SJSA1 (cell line): Measurements from ENCODE around the gene SPOCK2. TPM values are rescaled to one million over a fixed set of nuclear protein-coding genes. Genes with fewer than 3 reads are reported as not detected.
"Not testable (repeated sequence)": the region's sequence is repeated elsewhere in the genome, so short reads cannot be mapped to it uniquely, and the experiment has no call there.

ENCODE experiments used
- DNase-seq, 2 experiments: peaks; one replicate each; pipeline ENCODE4 v3.0.0-alpha.2; 2015 to 2020; ENCODE audit warnings: low spot score in 2 of 2, low read depth in 1 of 2
- H3K27ac ChIP-seq: fragments of 250-450 bp; sonication (Bioruptor Pico); 2 replicates; pipeline ENCODE4 v1.5.1; 2020; ENCODE audit warnings: mild to moderate bottlenecking, moderate library complexity
- H3K27me3 ChIP-seq: fragments of 250-450 bp; sonication (Bioruptor Pico); replicated peaks from 2 replicates; pipeline ENCODE4 v1.5.1; 2020; ENCODE audit warnings: mild to moderate bottlenecking, moderate library complexity
- H3K36me3 ChIP-seq: fragments of 250-450 bp; sonication (Bioruptor Pico); 2 replicates; pipeline ENCODE4 v1.5.1; 2020; ENCODE audit warnings: mild to moderate bottlenecking
- H3K4me1 ChIP-seq: fragments of 250-450 bp; sonication (Bioruptor Pico); replicated peaks from 2 replicates; pipeline ENCODE4 v1.6.1; 2021; ENCODE audit warnings: mild to moderate bottlenecking
- H3K4me3 ChIP-seq: fragments of 250-450 bp; sonication (Bioruptor Pico); 2 replicates; pipeline ENCODE4 v1.5.1; 2020; ENCODE audit warnings: mild to moderate bottlenecking
- H3K9me3 ChIP-seq: fragments of 250-450 bp; sonication (Bioruptor Pico); replicated peaks from 2 replicates; pipeline ENCODE4 v1.5.1; 2020; ENCODE audit warnings: mild to moderate bottlenecking
- total RNA-seq: library from RNA; depleted of rRNA; stranded (reverse); fragments of >200 nt; shearing (Covaris generic); gene quantifications from 2 replicates; pipeline ENCODE4 v1.2.3, GENCODE V29; 2014

SPOCK2 gene
- total RNA-seq, 1 experiment from 2014 or later = not detected

GRCh38 chr10:72037266-72037665, 51.1 kb downstream of the SPOCK2 start:
- Histone ChIP-seq H3K27ac (no peak overlapping the region), H3K36me3 (no peaks in the 10 kb centered on the region), H3K9me3 (no peaks in the 10 kb centered on the region), H3K27me3 (no peaks in the 10 kb centered on the region), H3K4me3 (no peak overlapping the region), H3K4me1 (peaks cover 13% of the 10 kb centered on the region)
- DNase-seq = no peak

GRCh38 chr10:72035252-72035887, 53.0 kb downstream of the SPOCK2 start:
- no peak overlapping the region for H3K4me3 ChIP-seq
- H3K9me3 ChIP-seq = no peaks in the 10 kb centered on the region
- no peak overlapping the region for H3K27ac ChIP-seq
- peaks cover 13% of the 10 kb centered on the region for H3K4me1 ChIP-seq
- DNase-seq = no peak
- H3K36me3 ChIP-seq = no peaks in the 10 kb centered on the region
- H3K27me3 ChIP-seq = no peaks in the 10 kb centered on the region

GRCh38 chr10:72034761-72035160, 53.6 kb downstream of the SPOCK2 start:
- Histone ChIP-seq H3K4me3 (no peak overlapping the region), H3K27me3 (no peaks in the 10 kb centered on the region), H3K4me1 (peaks cover 13% of the 10 kb centered on the region), H3K27ac (no peak overlapping the region), H3K36me3 (no peaks in the 10 kb centered on the region), H3K9me3 (no peaks in the 10 kb centered on the region)
- DNase-seq = no peak

- H3K4me1 ChIP-seq = peaks cover 13% of the 10 kb centered on the region
- H3K36me3 ChIP-seq = no peaks in the 10 kb centered on the region
- no peaks in the 10 kb centered on the region for H3K27me3 ChIP-seq
- H3K4me3 ChIP-seq = no peak overlapping the region
- DNase-seq = no peak
- no peak overlapping the region for H3K27ac ChIP-seq
- H3K9me3 ChIP-seq = no peaks in the 10 kb centered on the region
These were observed 54.3 kb downstream of the SPOCK2 start for GRCh38 chr10:72034040-72034499.

GRCh38 chr10:72032409-72033162, 55.8 kb downstream of the SPOCK2 start:
- H3K4me3 ChIP-seq, DNase-seq, H3K4me1 ChIP-seq, H3K27ac ChIP-seq, H3K36me3 ChIP-seq, H3K9me3 ChIP-seq, H3K27me3 ChIP-seq: not testable (repeated sequence)

GRCh38 chr10:72031706-72032105, 56.6 kb downstream of the SPOCK2 start:
- Histone ChIP-seq H3K4me1 (peaks cover 3% of the 10 kb centered on the region), H3K36me3 (no peaks in the 10 kb centered on the region), H3K4me3 (no peak overlapping the region), H3K27me3 (no peaks in the 10 kb centered on the region), H3K27ac (no peak overlapping the region), H3K9me3 (no peaks in the 10 kb centered on the region)
- DNase-seq = no peak

GRCh38 chr10:72030762-72031543, 57.4 kb downstream of the SPOCK2 start:
- no peaks in the 10 kb centered on the region for H3K9me3 ChIP-seq
- no peaks in the 10 kb centered on the region for H3K36me3 ChIP-seq
- no peak overlapping the region for H3K4me3 ChIP-seq
- no peaks in the 10 kb centered on the region for H3K27me3 ChIP-seq
- DNase-seq = no peak
- H3K4me1 ChIP-seq = peaks cover 8% of the 10 kb centered on the region
- no peak overlapping the region for H3K27ac ChIP-seq

GRCh38 chr10:72029414-72029813, 58.9 kb downstream of the SPOCK2 start:
- H3K27me3 ChIP-seq = no peaks in the 10 kb centered on the region
- H3K4me3 ChIP-seq = no peak overlapping the region
- DNase-seq = no peak
- no peaks in the 10 kb centered on the region for H3K9me3 ChIP-seq
- peaks cover 8% of the 10 kb centered on the region for H3K4me1 ChIP-seq
- H3K36me3 ChIP-seq = no peaks in the 10 kb centered on the region
- H3K27ac ChIP-seq = no peak overlapping the region

- no peak overlapping the region for H3K4me3 ChIP-seq
- H3K27me3 ChIP-seq = no peaks in the 10 kb centered on the region
- H3K27ac ChIP-seq = no peak overlapping the region
- no peaks in the 10 kb centered on the region for H3K36me3 ChIP-seq
- no peaks in the 10 kb centered on the region for H3K9me3 ChIP-seq
- peaks cover 8% of the 10 kb centered on the region for H3K4me1 ChIP-seq
- no peak for DNase-seq
These were observed 60.9 kb downstream of the SPOCK2 start for GRCh38 chr10:72027498-72027897.

- peaks cover 8% of the 10 kb centered on the region for H3K4me1 ChIP-seq
- no peaks in the 10 kb centered on the region for H3K36me3 ChIP-seq
- no peak for DNase-seq
- no peak overlapping the region for H3K4me3 ChIP-seq
- no peaks in the 10 kb centered on the region for H3K9me3 ChIP-seq
- H3K27me3 ChIP-seq = no peaks in the 10 kb centered on the region
- no peak overlapping the region for H3K27ac ChIP-seq
These were observed 61.9 kb downstream of the SPOCK2 start for GRCh38 chr10:72026278-72027111.

GRCh38 chr10:72025832-72026231, 62.5 kb downstream of the SPOCK2 start:
- no peak overlapping the region for H3K27ac ChIP-seq
- H3K4me1 ChIP-seq = peaks cover 8% of the 10 kb centered on the region
- H3K36me3 ChIP-seq = no peaks in the 10 kb centered on the region
- no peaks in the 10 kb centered on the region for H3K27me3 ChIP-seq
- DNase-seq = no peak
- no peak overlapping the region for H3K4me3 ChIP-seq
- no peaks in the 10 kb centered on the region for H3K9me3 ChIP-seq

GRCh38 chr10:72025400-72025799, 63.0 kb downstream of the SPOCK2 start:
- Histone ChIP-seq H3K4me1 (peaks cover 8% of the 10 kb centered on the region), H3K27ac (no peak overlapping the region), H3K36me3 (no peaks in the 10 kb centered on the region), H3K9me3 (no peaks in the 10 kb centered on the region), H3K27me3 (no peaks in the 10 kb centered on the region), H3K4me3 (no peak overlapping the region)
- no peak for DNase-seq

GRCh38 chr10:72024596-72024995, 63.8 kb downstream of the SPOCK2 start:
- Histone ChIP-seq H3K27ac (no peak overlapping the region), H3K4me3 (no peak overlapping the region), H3K36me3 (no peaks in the 10 kb centered on the region), H3K4me1 (peaks cover 8% of the 10 kb centered on the region), H3K9me3 (no peaks in the 10 kb centered on the region), H3K27me3 (no peaks in the 10 kb centered on the region)
- no peak for DNase-seq
